HEK293 (cell line): Measurements from ENCODE around the gene ATP10A.

ENCODE experiments used
- CTCF ChIA-PET: fragments of 350-600 bp; formaldehyde crosslinking; extraction: SDS; loops from one replicate; lab custom pipeline; 2021; ENCODE audit warnings: antibody characterized with exemption; lab: Yijun Ruan, JAX
- POLR2A ChIA-PET: fragments of 300-600 bp; formaldehyde crosslinking; extraction: SDS; loops from one replicate; lab custom pipeline; 2020; ENCODE audit warnings: antibody characterized with exemption, inconsistent platforms; lab: Yijun Ruan, JAX
- H3K27ac ChIP-seq: fragments of 200-500 bp; sonication (Bioruptor generic); 2 replicates; pipeline ENCODE4 v1.5.1; 2014; ENCODE audit warnings: low read depth, low read length, control low read depth, inconsistent platforms; ENCODE audit errors: extremely low read depth
- H3K36me3 ChIP-seq, 2 experiments: fragments of 200-500 bp in 1 of 2; sonication (Bioruptor generic) in 1 of 2; 1 replicate in 1 of 2; 2 replicates in 1 of 2; pipeline ENCODE4 v1.5.1; 2014 to 2017; ENCODE audit warnings: inconsistent platforms in 2 of 2, low read length in 2 of 2; ENCODE audit not compliant: control insufficient read depth in 2 of 2, insufficient read depth in 1 of 2
- H3K4me1 ChIP-seq: fragments of 200-500 bp; sonication (Bioruptor generic); 2 replicates; pipeline ENCODE4 v1.5.1; 2014; ENCODE audit warnings: mild to moderate bottlenecking, low read length, inconsistent platforms; ENCODE audit not compliant: control insufficient read depth, insufficient read depth
- H3K4me3 ChIP-seq: 2 replicates; pipeline ENCODE4 v1.5.1; 2011; ENCODE audit warnings: low read depth, mild to moderate bottlenecking, control low read depth, low read length, moderate library complexity
- H3K9me3 ChIP-seq: fragments of 200-500 bp; sonication (Bioruptor generic); 2 replicates; pipeline ENCODE4 v1.5.1; 2014; ENCODE audit warnings: low read depth, low read length, inconsistent platforms; ENCODE audit not compliant: control insufficient read depth, insufficient read depth
- CTCF ChIP-seq: fragments of 450-650 bp; formaldehyde crosslinking; IDR thresholded peaks from 2 replicates; pipeline ENCODE4 v1.5.1; 2016; ENCODE audit warnings: missing biosample characterization, missing genetic modification characterization
- GLIS2 ChIP-seq: fragments of 450-650 bp; formaldehyde crosslinking; IDR thresholded peaks from 2 replicates; pipeline ENCODE4 v1.5.1; 2016; ENCODE audit warnings: missing biosample characterization, missing genetic modification characterization
- MZF1 ChIP-seq: fragments of 450-650 bp; formaldehyde crosslinking; IDR thresholded peaks from 2 replicates; pipeline ENCODE4 v1.5.1; 2017; ENCODE audit warnings: missing biosample characterization, missing genetic modification characterization, borderline replicate concordance
- SP3 ChIP-seq: fragments of 450-650 bp; formaldehyde crosslinking; IDR thresholded peaks from 2 replicates; pipeline ENCODE4 v1.5.1; 2016; ENCODE audit warnings: missing biosample characterization, missing genetic modification characterization
- WT1 ChIP-seq: fragments of 450-650 bp; formaldehyde crosslinking; IDR thresholded peaks from 2 replicates; pipeline ENCODE4 v1.5.1; 2016; ENCODE audit warnings: missing biosample characterization, missing genetic modification characterization
- YY1 ChIP-seq: fragments of 450-650 bp; formaldehyde crosslinking; IDR thresholded peaks from 2 replicates; pipeline ENCODE4 v1.5.1; 2018; ENCODE audit warnings: missing biosample characterization, missing genetic modification characterization
- ZBTB49 ChIP-seq: fragments of 450-650 bp; formaldehyde crosslinking; IDR thresholded peaks from 2 replicates; pipeline ENCODE4 v1.5.1; 2016; ENCODE audit warnings: missing biosample characterization, missing genetic modification characterization, low read depth
- ZBTB6 ChIP-seq: fragments of 450-650 bp; formaldehyde crosslinking; IDR thresholded peaks from 2 replicates; pipeline ENCODE4 v1.5.1; 2017; ENCODE audit warnings: missing biosample characterization, missing genetic modification characterization
- ZFP3 ChIP-seq: fragments of 450-650 bp; formaldehyde crosslinking; IDR thresholded peaks from 2 replicates; pipeline ENCODE4 v1.5.1; 2016; ENCODE audit warnings: low read depth, missing biosample characterization, missing genetic modification characterization
- ZNF148 ChIP-seq: fragments of 450-650 bp; formaldehyde crosslinking; IDR thresholded peaks from 2 replicates; pipeline ENCODE4 v1.5.0; 2017; ENCODE audit warnings: missing biosample characterization, missing genetic modification characterization, borderline replicate concordance
- ZNF24 ChIP-seq: fragments of 450-650 bp; formaldehyde crosslinking; IDR thresholded peaks from 2 replicates; pipeline ENCODE4 v1.5.1; 2016; ENCODE audit warnings: missing biosample characterization, missing genetic modification characterization
- ZNF26 ChIP-seq: fragments of 450-650 bp; formaldehyde crosslinking; IDR thresholded peaks from 2 replicates; pipeline ENCODE4 v1.5.1; 2016; ENCODE audit warnings: missing biosample characterization, missing genetic modification characterization
- ZNF302 ChIP-seq: fragments of 450-650 bp; formaldehyde crosslinking; IDR thresholded peaks from 2 replicates; pipeline ENCODE4 v1.5.1; 2016; ENCODE audit warnings: missing biosample characterization, missing genetic modification characterization, low read depth
- ZNF341 ChIP-seq: fragments of 450-650 bp; formaldehyde crosslinking; IDR thresholded peaks from 2 replicates; pipeline ENCODE4; 2016; ENCODE audit warnings: low read depth, missing biosample characterization, missing genetic modification characterization
- ZNF48 ChIP-seq: fragments of 450-650 bp; formaldehyde crosslinking; IDR thresholded peaks from 2 replicates; pipeline ENCODE4 v1.5.1; 2016; ENCODE audit warnings: missing biosample characterization, missing genetic modification characterization
- ZNF529 ChIP-seq: fragments of 450-650 bp; formaldehyde crosslinking; IDR thresholded peaks from 2 replicates; pipeline ENCODE4 v1.5.1; 2017; ENCODE audit warnings: missing genetic modification characterization, missing biosample characterization; ENCODE audit not compliant: insufficient replicate concordance
- ZNF555 ChIP-seq: fragments of 450-650 bp; formaldehyde crosslinking; conservative IDR thresholded peaks from 2 replicates; pipeline ENCODE4 v1.5.1; 2017; ENCODE audit warnings: missing biosample characterization, mild to moderate bottlenecking, missing genetic modification characterization, inconsistent platforms
- ZNF626 ChIP-seq: fragments of 450-650 bp; sonication (Bioruptor Pico); formaldehyde crosslinking; IDR thresholded peaks from 2 replicates; pipeline ENCODE4 v1.5.1; 2018; ENCODE audit warnings: missing biosample characterization, missing genetic modification characterization, inconsistent platforms
- ZSCAN23 ChIP-seq: fragments of 450-650 bp; formaldehyde crosslinking; IDR thresholded peaks from 2 replicates; pipeline ENCODE4 v1.5.1; 2016; ENCODE audit warnings: missing biosample characterization, missing genetic modification characterization

ATP10A gene

GRCh38 chr15:25687276-25687675 lies 175.9 kb downstream of the ATP10A start (continued):
- TF ChIP-seq ZNF26 (no peak), MZF1 (tag by site-specific recombination) (no peak)

GRCh38 chr15:25686780-25687179 lies 176.3 kb downstream of the ATP10A start:
- Histone ChIP-seq H3K9me3 (no peaks in the 10 kb centered on the region), H3K36me3 (no peaks in the 10 kb centered on the region), H3K4me1 (no peaks in the 10 kb centered on the region; the same call in 1 of the 2 replicates), H3K4me3 (no peak overlapping the region), H3K27ac (no peak overlapping the region)
- POLR2A ChIA-PET = no interaction called here
- no peak for TF ChIP-seq ZNF24
- TF ChIP-seq ZNF555 (tag by site-specific recombination) = no peak
- TF ChIP-seq YY1 (tag by site-specific recombination) = no peak
- TF ChIP-seq GLIS2 (tag by site-specific recombination) = no peak
- TF ChIP-seq ZBTB49 = no peak
- no peak for TF ChIP-seq CTCF (tag by site-specific recombination)
- TF ChIP-seq WT1 = no peak
- TF ChIP-seq SP3 (tag by site-specific recombination) = no peak
- no peak for TF ChIP-seq ZNF529
- no peak for TF ChIP-seq ZBTB6 (tag by site-specific recombination)
- no peak for TF ChIP-seq ZNF341
- no peak for TF ChIP-seq ZNF148
- TF ChIP-seq ZFP3 (tag by site-specific recombination) = no peak
- TF ChIP-seq ZNF302 (tag by site-specific recombination) = no peak
- no peak for TF ChIP-seq ZSCAN23
- no peak for TF ChIP-seq ZNF48 (tag by site-specific recombination)
- no peak for TF ChIP-seq ZNF626
- CTCF ChIA-PET = no interaction called here
